VCaP (cell line): Measurements from ENCODE around the gene CILP.

ENCODE experiments used
- H3K27ac ChIP-seq: fragments of 450-650 bp; 2 replicates; pipeline ENCODE4 v1.5.1; 2017
- TF ChIP-seq, protein P1 (sequence below): fragments of 450-650 bp; conservative IDR thresholded peaks from 2 replicates; pipeline ENCODE4 v1.5.1; 2017; ENCODE audit warnings: mild to moderate bottlenecking, moderate library complexity

CILP gene, protein sequence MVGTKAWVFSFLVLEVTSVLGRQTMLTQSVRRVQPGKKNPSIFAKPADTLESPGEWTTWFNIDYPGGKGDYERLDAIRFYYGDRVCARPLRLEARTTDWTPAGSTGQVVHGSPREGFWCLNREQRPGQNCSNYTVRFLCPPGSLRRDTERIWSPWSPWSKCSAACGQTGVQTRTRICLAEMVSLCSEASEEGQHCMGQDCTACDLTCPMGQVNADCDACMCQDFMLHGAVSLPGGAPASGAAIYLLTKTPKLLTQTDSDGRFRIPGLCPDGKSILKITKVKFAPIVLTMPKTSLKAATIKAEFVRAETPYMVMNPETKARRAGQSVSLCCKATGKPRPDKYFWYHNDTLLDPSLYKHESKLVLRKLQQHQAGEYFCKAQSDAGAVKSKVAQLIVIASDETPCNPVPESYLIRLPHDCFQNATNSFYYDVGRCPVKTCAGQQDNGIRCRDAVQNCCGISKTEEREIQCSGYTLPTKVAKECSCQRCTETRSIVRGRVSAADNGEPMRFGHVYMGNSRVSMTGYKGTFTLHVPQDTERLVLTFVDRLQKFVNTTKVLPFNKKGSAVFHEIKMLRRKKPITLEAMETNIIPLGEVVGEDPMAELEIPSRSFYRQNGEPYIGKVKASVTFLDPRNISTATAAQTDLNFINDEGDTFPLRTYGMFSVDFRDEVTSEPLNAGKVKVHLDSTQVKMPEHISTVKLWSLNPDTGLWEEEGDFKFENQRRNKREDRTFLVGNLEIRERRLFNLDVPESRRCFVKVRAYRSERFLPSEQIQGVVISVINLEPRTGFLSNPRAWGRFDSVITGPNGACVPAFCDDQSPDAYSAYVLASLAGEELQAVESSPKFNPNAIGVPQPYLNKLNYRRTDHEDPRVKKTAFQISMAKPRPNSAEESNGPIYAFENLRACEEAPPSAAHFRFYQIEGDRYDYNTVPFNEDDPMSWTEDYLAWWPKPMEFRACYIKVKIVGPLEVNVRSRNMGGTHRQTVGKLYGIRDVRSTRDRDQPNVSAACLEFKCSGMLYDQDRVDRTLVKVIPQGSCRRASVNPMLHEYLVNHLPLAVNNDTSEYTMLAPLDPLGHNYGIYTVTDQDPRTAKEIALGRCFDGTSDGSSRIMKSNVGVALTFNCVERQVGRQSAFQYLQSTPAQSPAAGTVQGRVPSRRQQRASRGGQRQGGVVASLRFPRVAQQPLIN

DNA sequence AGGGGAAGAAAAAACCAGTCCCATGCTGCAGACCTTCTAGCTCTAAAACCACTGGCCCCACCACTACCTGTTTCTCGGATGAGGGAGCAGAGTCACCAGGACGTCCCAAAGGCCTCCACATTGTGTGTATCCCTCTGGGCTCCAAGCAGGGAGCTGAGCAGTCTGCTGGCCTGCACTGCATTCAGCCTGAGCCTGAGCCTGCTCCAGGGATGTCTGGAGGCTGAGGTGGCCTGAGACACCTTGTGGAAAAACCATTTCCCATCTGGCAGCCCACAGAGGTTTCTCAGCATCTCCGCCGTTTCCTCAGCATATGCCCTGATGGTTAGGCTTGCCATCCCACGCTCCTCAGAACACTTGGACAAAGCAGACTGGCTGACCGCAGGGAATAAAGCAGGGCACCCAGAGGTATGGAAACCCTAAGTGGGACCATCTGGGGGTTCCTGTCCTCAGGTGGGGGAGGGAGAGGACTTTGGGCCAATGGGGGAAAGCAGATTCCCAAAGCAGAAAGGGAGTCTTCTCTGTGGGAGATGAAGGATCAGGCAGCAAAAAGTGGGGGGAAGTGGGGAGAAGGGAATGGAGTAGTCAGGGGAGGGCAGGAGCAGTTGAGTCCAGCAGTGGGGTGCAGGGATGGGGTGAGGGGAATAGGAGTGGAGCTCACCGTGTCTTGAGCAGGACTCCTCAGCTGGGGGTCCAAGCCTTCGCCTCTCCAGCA is at the start of gene CILP:
TSS of gene CILP (minus strand) at position 704 of the 712 bp plus-strand sequence. CDS start 1,718 bp downstream, outside the sequence.
- H3K27ac ChIP-seq, result no peak within 1 kb of the TSS
- TF ChIP-seq, protein P1, sequence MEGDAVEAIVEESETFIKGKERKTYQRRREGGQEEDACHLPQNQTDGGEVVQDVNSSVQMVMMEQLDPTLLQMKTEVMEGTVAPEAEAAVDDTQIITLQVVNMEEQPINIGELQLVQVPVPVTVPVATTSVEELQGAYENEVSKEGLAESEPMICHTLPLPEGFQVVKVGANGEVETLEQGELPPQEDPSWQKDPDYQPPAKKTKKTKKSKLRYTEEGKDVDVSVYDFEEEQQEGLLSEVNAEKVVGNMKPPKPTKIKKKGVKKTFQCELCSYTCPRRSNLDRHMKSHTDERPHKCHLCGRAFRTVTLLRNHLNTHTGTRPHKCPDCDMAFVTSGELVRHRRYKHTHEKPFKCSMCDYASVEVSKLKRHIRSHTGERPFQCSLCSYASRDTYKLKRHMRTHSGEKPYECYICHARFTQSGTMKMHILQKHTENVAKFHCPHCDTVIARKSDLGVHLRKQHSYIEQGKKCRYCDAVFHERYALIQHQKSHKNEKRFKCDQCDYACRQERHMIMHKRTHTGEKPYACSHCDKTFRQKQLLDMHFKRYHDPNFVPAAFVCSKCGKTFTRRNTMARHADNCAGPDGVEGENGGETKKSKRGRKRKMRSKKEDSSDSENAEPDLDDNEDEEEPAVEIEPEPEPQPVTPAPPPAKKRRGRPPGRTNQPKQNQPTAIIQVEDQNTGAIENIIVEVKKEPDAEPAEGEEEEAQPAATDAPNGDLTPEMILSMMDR, result no peak

DNA sequence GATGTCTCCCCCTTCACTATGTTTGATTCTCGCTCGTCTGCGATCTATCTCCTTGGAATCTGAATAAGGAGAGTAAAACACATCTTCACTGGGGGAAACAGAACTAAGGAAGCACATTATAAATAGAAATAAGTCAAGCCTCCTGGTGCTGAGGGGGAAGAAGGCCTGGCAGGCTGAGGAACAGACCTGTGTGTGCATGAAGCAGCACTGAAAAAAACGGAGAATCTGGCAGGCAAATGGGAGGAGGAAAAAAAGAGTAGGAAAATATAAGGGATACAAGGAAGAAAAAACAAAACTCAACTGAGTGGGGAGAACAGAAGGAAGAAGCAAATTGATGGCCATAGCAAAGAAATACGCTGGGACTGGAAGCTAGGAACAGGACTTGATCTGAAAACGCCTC is 49.7 kb upstream of the CILP start:
- TF ChIP-seq, protein P1, result no peak
- no peak overlapping the region for H3K27ac ChIP-seq

GRCh38 chr15:65259367-65259797 is 48.1 kb upstream of the CILP start:
- TF ChIP-seq, protein P1, result no peak

DNA sequence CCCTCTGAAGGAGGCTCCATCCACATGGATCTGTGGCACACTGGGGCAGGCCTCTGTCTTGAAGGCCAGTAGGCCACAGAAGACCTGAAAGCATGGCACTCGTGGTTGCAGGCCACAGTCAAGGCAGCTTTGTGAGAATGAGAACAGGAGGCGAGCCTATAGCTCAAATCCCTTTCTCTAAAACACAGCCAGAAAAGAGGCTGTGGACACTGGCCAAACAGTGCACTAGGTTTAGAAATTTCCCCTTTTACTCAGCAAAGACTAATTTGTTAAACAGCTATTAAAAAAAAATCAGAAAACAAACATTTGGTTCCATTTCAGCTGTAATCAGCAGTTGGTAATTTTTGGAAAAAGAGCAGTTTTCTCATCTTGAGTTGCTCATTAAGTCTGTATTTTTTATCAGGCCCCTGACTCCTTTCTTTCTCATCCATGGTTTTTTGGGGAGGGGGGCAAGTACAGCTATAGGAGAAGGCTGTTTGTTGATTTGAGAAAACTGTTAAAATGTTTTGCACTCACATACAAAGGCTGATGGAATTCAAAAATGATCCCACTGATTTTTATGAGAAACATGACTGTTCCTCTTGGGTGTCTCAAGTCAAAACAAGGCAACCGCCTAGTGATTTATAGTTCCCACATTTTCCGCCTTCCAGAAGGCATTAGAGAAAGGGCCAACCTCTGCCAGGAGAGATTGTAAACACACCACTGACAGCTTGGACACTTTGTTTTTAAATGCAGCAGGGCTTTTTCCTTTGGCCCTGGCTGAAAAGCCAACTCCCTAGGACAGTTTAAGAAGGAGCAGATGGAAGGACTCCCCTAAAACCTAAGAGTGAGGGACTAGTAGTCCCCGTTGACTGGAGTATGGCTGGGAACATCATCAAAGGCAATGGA is 47.3 kb upstream of the CILP start:
- no peak overlapping the region for H3K27ac ChIP-seq
- TF ChIP-seq, protein P1, result no peak

More at GRCh38 chr15:65259367-65259797, 48.1 kb upstream of the CILP start:
- no peak overlapping the region for H3K27ac ChIP-seq

GRCh38 chr15:65255486-65256140 is 44.3 kb upstream of the CILP start:
- H3K27ac ChIP-seq, result no peak overlapping the region
- TF ChIP-seq, protein P1, result no peak

DNA sequence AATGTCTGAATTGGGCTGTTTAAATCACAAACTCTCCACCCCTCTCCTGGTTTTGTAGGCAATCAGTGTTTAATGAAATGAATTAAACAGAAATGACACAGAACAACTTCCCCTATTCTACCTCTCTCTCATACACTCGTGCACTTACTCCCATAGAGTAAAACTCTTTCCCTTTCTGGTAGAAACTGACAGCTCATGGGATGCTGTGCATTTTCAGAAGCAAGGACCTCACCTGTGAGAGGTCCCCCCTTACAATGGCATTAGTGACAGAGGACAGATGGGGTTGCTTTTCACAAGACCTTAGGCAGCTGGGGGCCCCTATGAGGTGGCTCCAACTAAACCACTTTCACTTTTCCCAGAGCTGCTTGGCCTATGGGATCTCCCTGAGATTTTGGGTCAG is 43.5 kb upstream of the CILP start:
- TF ChIP-seq, protein P1, result no peak
- no peak overlapping the region for H3K27ac ChIP-seq
